Loucy (cell line): Measurements from ENCODE around the gene B3GLCT.

ENCODE experiments used
- EZH2phosphoT487 ChIP-seq: fragments of 200-600 bp; IDR thresholded peaks from 2 replicates; pipeline ENCODE4 v1.6.1; 2018; ENCODE audit warnings: antibody characterized with exemption, mild to moderate bottlenecking, moderate library complexity, borderline replicate concordance
- TF ChIP-seq, protein P1 (sequence below): fragments of 200-600 bp; sonication (generic); conservative IDR thresholded peaks from 2 replicates; pipeline ENCODE4 v1.5.1; 2014; ENCODE audit warnings: mild to moderate bottlenecking, antibody characterized with exemption, low read length

GRCh38 chr13:31263346-31263745 is 63.6 kb downstream of the B3GLCT start:
- TF ChIP-seq, protein P1, sequence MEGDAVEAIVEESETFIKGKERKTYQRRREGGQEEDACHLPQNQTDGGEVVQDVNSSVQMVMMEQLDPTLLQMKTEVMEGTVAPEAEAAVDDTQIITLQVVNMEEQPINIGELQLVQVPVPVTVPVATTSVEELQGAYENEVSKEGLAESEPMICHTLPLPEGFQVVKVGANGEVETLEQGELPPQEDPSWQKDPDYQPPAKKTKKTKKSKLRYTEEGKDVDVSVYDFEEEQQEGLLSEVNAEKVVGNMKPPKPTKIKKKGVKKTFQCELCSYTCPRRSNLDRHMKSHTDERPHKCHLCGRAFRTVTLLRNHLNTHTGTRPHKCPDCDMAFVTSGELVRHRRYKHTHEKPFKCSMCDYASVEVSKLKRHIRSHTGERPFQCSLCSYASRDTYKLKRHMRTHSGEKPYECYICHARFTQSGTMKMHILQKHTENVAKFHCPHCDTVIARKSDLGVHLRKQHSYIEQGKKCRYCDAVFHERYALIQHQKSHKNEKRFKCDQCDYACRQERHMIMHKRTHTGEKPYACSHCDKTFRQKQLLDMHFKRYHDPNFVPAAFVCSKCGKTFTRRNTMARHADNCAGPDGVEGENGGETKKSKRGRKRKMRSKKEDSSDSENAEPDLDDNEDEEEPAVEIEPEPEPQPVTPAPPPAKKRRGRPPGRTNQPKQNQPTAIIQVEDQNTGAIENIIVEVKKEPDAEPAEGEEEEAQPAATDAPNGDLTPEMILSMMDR = no peak
- no peak for TF ChIP-seq EZH2phosphoT487
